GM12891 (cell line): ENCODE data around the gene NUDT16L1.

Experiments
- PAX5 ChIP-seq: IDR thresholded peaks from 2 replicates; pipeline ENCODE4 v1.6.1; 2011; ENCODE audit warnings: low read length, moderate library complexity, mild to moderate bottlenecking; ENCODE audit not compliant: insufficient read depth, severe bottlenecking
- POLR2A ChIP-seq: IDR thresholded peaks from 2 replicates; pipeline ENCODE4 v1.6.1; 2011; ENCODE audit warnings: low read depth, low read length, control low read depth
- POLR2AphosphoS5 ChIP-seq: IDR thresholded peaks from 2 replicates; pipeline ENCODE4 v1.6.1; 2011; ENCODE audit warnings: low read depth, low read length, control low read depth
- SPI1 ChIP-seq: IDR thresholded peaks from 2 replicates; pipeline ENCODE4 v1.6.1; 2011; ENCODE audit warnings: low read depth, low read length, control low read depth
- TAF1 ChIP-seq: IDR thresholded peaks from 2 replicates; pipeline ENCODE4 v1.6.1; 2011; ENCODE audit warnings: low read depth, low read length, control low read depth

- TF ChIP-seq POLR2A (no peak), TAF1 (no peak), POLR2AphosphoS5 (no peak), SPI1 (no peak), PAX5 (no peak)
Observed at GRCh38 chr16:4694642-4695451, 1.5 kb downstream of the NUDT16L1 start.
